B cell (primary cell): ENCODE measurements around the gene HOPX.

Experiments
- CTCF ChIP-seq: fragments of 200-600 bp; IDR thresholded peaks from one replicate; pipeline ENCODE4 v1.8.0; 2022; ENCODE audit warnings: antibody characterized with exemption, mild to moderate bottlenecking
- EZH2 ChIP-seq: IDR thresholded peaks from 2 replicates; pipeline ENCODE4 v1.6.1; 2012; ENCODE audit warnings: borderline replicate concordance, low read depth, mild to moderate bottlenecking, moderate library complexity, low read length; ENCODE audit not compliant: insufficient read depth, poor library complexity, severe bottlenecking

DNA sequence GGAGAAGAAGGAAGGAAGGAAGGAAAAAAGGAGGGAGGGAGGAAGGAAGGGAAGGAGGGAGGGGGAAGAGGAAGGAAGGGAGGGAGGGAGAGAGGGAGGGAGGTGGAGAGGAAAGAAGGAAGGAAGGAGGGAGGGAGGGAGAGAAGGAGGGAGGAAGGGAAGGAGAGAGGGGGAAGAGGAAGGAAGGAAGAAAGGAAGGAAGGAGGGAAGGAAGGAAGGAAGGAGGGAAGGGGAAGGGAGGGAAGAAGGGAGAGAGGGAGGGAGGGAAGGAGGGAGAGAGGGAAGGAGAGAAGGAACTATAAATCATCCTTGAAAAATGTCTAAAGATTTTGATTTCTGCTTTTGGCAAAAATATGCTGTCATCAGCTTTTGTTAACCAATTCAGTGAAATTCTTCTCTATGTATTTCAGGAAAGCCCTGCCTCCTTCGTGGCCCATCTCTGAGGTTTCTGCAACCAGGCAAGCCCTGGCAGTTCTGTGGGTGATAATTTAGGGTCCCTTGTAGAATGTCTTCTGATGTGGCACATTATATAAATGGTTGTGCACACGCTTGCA lies 7.1 kb upstream of the HOPX start:
- TF ChIP-seq CTCF (no peak), EZH2 (no peak)
